Panc1 (cell line): Measurements from ENCODE around the gene MYBPH. TPM values are rescaled to one million over a fixed set of nuclear protein-coding genes. Genes with fewer than 3 reads are reported as not detected.

Source experiments
- ATAC-seq: fragments of 200-7000 bp; cut with Tn5 transposase; 2 replicates; pipeline ENCODE4 v1.9.1; 2020; ENCODE audit warnings: mild to moderate bottlenecking, moderate library complexity
- BruUV-seq: library from RNA; stranded (reverse); fragments of 400-500 nt; replicated peaks from 2 replicates; lab custom pipeline; 2021; lab: Mats Ljungman, UMichigan
- CTCF ChIA-PET: fragments of 300-600 bp; sonication (Branson Sonifier 250); formaldehyde crosslinking; loops from one replicate; lab custom pipeline; 2022; ENCODE audit warnings: antibody characterized with exemption; lab: Charles Lee
- POLR2A ChIA-PET: fragments of 300-600 bp; sonication (Branson Sonifier 250); formaldehyde crosslinking; loops from one replicate; lab custom pipeline; 2022; ENCODE audit warnings: antibody characterized with exemption; lab: Charles Lee
- DNase-seq: peaks from one replicate; pipeline ENCODE4 v3.0.0-alpha.2; 2010; ENCODE audit warnings: low read depth, low spot score
- H3K27ac ChIP-seq: 2 replicates; pipeline ENCODE4 v1.5.1; 2011; ENCODE audit warnings: mild to moderate bottlenecking, low read length, inconsistent platforms
- H3K27me3 ChIP-seq: fragments of 200-500 bp; sonication (Bioruptor generic); 2 replicates; pipeline ENCODE4 v1.6.0; 2014; ENCODE audit warnings: low read length, inconsistent platforms; ENCODE audit not compliant: control insufficient read depth, insufficient read depth
- H3K36me3 ChIP-seq: fragments of 200-500 bp; sonication (Bioruptor generic); 2 replicates; pipeline ENCODE4 v1.5.1; 2014; ENCODE audit warnings: inconsistent platforms, mild to moderate bottlenecking, low read length, moderate library complexity; ENCODE audit not compliant: control insufficient read depth, insufficient read depth
- H3K4me1 ChIP-seq: 2 replicates; pipeline ENCODE4 v1.5.1; 2011; ENCODE audit warnings: inconsistent platforms, mild to moderate bottlenecking, low read length, moderate library complexity; ENCODE audit not compliant: control insufficient read depth, insufficient read depth
- H3K4me3 ChIP-seq, 2 experiments: 2 replicates each; pipeline ENCODE4 v1.5.1; 2011 to 2012; ENCODE audit warnings: low read depth in 2 of 2, low read length in 2 of 2, mild to moderate bottlenecking in 2 of 2, inconsistent platforms in 1 of 2, moderate library complexity in 1 of 2
- H3K9me3 ChIP-seq: fragments of 200-500 bp; sonication (Bioruptor generic); 2 replicates; pipeline ENCODE4 v1.5.1; 2014; ENCODE audit warnings: low read depth, mild to moderate bottlenecking, inconsistent platforms, low read length, moderate library complexity; ENCODE audit not compliant: control insufficient read depth, insufficient read depth
- POLR2AphosphoS5 ChIP-seq: IDR thresholded peaks from 2 replicates; pipeline ENCODE4 v1.6.1; 2012; ENCODE audit warnings: mild to moderate bottlenecking, low read depth, low read length, moderate library complexity
- SIN3A ChIP-seq: IDR thresholded peaks from 2 replicates; pipeline ENCODE4 v1.6.1; 2012; ENCODE audit warnings: low read depth, mild to moderate bottlenecking, low read length, moderate library complexity, borderline replicate concordance; ENCODE audit not compliant: insufficient read depth
- TCF7L2 ChIP-seq: IDR thresholded peaks from 2 replicates; pipeline ENCODE4 v1.6.1; 2011; ENCODE audit warnings: mild to moderate bottlenecking, low read depth, low read length, inconsistent platforms
- in situ Hi-C: cut with HindIII; loops from 2 replicates; pipeline ENCODE4 v1.10.0; 2016; ENCODE audit warnings: low sequenced_read_pairs, low pct_unique_long_range_greater_than_20kb
- intact Hi-C: fragments of 100-400 bp; cut with micrococcal nuclease; formaldehyde crosslinking; loops from one replicate; pipeline ENCODE4 v1.10.0; 2022; ENCODE audit not compliant: unreplicated experiment
- total RNA-seq: library from RNA; stranded (reverse); gene quantifications from one replicate; pipeline ENCODE4 v1.2.1, GENCODE V29; 2021; ENCODE audit not compliant: unreplicated experiment
- TF ChIP-seq, protein P1 (sequence below), 2 experiments: IDR thresholded peaks; 2 replicates each; pipeline ENCODE4 v1.6.1; 2011 to 2012; ENCODE audit warnings: low read depth in 2 of 2, control low read depth in 1 of 2, low read length in 1 of 2, mild to moderate bottlenecking in 1 of 2, moderate library complexity in 1 of 2; ENCODE audit not compliant: insufficient read depth in 1 of 2
- TF ChIP-seq, protein P2 (sequence below): fragments of 450-650 bp; IDR thresholded peaks from 2 replicates; pipeline ENCODE4 v1.5.1; 2017; ENCODE audit warnings: mild to moderate bottlenecking

MYBPH gene
- total RNA-seq, 1 experiment from 2014 or later = not detected

DNA sequence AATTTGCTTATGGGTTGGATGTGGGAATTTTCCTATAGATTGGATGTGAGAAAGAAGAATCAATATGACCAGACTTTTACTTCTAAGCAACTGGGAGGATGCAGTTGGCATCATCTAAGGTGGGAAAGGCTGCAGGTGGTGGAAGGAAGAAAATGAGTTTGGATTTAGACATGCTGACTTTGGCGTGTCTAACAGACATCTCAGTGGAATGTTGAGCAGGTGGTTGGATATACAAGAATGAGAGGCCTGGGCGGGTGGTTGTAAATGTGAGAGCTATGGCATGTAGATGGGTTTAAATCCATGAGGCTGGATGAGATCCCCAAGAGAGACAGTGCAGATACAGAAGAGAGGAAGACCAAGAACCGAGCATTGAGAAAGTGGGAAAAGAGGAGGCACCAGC, 37.6 kb downstream of the MYBPH start:
- POLR2A ChIA-PET = no interaction called here
- Histone ChIP-seq H3K27me3 (no peaks in the 10 kb centered on the region), H3K4me3 (no peak overlapping the region), H3K4me1 (no peaks in the 10 kb centered on the region; the same call in 1 of the 2 replicates), H3K27ac (no peak overlapping the region), H3K9me3 (no peaks in the 10 kb centered on the region), H3K36me3 (no peaks in the 10 kb centered on the region)
- intact Hi-C loops (no loop called here), in situ Hi-C loops (no loop called here)
- no TSS peak for BruUV-seq
- CTCF ChIA-PET = no interaction called here
- ATAC-seq (no peak), DNase-seq (no peak)
- no peak for TF ChIP-seq SIN3A

DNA sequence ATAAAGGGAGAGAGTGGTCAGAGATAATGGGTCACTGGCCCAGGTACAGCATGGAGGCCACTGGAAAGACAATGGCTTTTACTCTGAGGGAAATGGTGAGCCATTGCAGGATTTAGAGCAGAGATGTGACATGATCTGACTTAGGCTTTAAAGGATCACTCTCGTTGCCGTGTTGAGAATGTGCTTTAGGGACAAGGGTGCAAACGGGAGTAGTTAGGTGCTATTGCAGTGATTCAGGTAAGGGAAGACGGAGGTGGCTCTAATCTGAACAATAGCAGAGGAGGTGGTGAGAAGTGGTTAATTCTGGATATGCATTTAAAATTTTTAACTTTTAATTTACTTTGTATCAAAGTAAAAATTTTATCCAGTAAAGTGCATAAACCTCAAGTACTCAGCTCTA, 38.3 kb downstream of the MYBPH start:
- no peaks in the 10 kb centered on the region; the same call in 1 of the 2 replicates for H3K4me1 ChIP-seq
- H3K4me3 ChIP-seq = no peak overlapping the region
- ATAC-seq = no peak
- no peak for DNase-seq
- intact Hi-C loops = no loop called here
- in situ Hi-C loops = no loop called here
- CTCF ChIA-PET = no interaction called here
- no peak for TF ChIP-seq POLR2AphosphoS5
- TF ChIP-seq, protein P1, sequence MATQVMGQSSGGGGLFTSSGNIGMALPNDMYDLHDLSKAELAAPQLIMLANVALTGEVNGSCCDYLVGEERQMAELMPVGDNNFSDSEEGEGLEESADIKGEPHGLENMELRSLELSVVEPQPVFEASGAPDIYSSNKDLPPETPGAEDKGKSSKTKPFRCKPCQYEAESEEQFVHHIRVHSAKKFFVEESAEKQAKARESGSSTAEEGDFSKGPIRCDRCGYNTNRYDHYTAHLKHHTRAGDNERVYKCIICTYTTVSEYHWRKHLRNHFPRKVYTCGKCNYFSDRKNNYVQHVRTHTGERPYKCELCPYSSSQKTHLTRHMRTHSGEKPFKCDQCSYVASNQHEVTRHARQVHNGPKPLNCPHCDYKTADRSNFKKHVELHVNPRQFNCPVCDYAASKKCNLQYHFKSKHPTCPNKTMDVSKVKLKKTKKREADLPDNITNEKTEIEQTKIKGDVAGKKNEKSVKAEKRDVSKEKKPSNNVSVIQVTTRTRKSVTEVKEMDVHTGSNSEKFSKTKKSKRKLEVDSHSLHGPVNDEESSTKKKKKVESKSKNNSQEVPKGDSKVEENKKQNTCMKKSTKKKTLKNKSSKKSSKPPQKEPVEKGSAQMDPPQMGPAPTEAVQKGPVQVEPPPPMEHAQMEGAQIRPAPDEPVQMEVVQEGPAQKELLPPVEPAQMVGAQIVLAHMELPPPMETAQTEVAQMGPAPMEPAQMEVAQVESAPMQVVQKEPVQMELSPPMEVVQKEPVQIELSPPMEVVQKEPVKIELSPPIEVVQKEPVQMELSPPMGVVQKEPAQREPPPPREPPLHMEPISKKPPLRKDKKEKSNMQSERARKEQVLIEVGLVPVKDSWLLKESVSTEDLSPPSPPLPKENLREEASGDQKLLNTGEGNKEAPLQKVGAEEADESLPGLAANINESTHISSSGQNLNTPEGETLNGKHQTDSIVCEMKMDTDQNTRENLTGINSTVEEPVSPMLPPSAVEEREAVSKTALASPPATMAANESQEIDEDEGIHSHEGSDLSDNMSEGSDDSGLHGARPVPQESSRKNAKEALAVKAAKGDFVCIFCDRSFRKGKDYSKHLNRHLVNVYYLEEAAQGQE (IDR thresholded peaks at IDR 0.05; ENCODE audit: insufficient read depth in 1 of 2, low read depth in 2 of 2, low read length in 1 of 2) = no peak
- TF ChIP-seq SIN3A = no peak
- no peak for TF ChIP-seq TCF7L2
- TF ChIP-seq, protein P2, sequence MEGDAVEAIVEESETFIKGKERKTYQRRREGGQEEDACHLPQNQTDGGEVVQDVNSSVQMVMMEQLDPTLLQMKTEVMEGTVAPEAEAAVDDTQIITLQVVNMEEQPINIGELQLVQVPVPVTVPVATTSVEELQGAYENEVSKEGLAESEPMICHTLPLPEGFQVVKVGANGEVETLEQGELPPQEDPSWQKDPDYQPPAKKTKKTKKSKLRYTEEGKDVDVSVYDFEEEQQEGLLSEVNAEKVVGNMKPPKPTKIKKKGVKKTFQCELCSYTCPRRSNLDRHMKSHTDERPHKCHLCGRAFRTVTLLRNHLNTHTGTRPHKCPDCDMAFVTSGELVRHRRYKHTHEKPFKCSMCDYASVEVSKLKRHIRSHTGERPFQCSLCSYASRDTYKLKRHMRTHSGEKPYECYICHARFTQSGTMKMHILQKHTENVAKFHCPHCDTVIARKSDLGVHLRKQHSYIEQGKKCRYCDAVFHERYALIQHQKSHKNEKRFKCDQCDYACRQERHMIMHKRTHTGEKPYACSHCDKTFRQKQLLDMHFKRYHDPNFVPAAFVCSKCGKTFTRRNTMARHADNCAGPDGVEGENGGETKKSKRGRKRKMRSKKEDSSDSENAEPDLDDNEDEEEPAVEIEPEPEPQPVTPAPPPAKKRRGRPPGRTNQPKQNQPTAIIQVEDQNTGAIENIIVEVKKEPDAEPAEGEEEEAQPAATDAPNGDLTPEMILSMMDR = no peak
- H3K27me3 ChIP-seq = no peaks in the 10 kb centered on the region
- H3K27ac ChIP-seq = no peak overlapping the region
- POLR2A ChIA-PET = no interaction called here
- no peaks in the 10 kb centered on the region for H3K36me3 ChIP-seq
- no peaks in the 10 kb centered on the region for H3K9me3 ChIP-seq
- BruUV-seq = no TSS peak

DNA sequence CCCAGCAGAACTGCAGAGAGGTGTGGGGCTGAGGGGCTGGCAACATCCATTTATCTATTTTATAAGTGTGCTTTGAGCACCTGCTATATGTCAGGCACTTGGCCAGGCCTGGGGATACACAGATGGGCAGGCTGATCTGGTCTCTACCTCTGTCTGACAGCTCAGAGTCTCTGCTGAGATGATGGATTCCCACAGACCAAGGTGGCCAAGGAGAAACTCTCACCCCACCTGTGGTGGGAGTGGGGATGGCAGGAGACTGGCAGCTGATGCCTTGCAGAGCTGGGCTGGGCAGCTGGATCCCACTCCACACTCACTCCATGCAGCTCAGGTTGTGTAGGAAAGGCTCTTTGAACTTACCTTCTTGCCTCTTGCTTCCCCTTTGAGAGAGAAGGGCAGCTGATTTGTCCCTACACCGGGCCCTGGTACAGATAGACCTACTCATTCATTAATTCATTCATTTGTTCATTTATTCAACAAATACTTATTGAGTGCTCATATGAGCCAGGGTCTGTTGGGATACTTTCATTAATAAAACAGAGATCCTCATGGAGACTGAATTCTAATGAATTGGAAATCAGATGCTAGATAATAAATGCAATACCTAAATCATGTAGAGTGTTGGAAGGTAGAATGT, 39.1 kb downstream of the MYBPH start:
- in situ Hi-C loops = no loop called here
- TF ChIP-seq SIN3A = no peak
- TF ChIP-seq, protein P1 (IDR thresholded peaks at IDR 0.05; ENCODE audit: insufficient read depth in 1 of 2, low read depth in 2 of 2, low read length in 1 of 2) = no peak
- TF ChIP-seq, protein P2 = no peak
- TF ChIP-seq TCF7L2 = no peak
- TF ChIP-seq POLR2AphosphoS5 = no peak
- ChIA-PET CTCF (interaction anchor here (0.6 kb wide), 1 partner anchor 541 kb away, joined by 6 read pairs; no protein-coding TSS in a partner anchor), POLR2A (no interaction called here)
- intact Hi-C loops = no loop called here
- H3K4me3 ChIP-seq = no peak overlapping the region
- no peaks in the 10 kb centered on the region for H3K36me3 ChIP-seq
- H3K9me3 ChIP-seq = no peaks in the 10 kb centered on the region
- H3K27ac ChIP-seq = no peak overlapping the region
- no peak for DNase-seq
- no peaks in the 10 kb centered on the region; the same call in 1 of the 2 replicates for H3K4me1 ChIP-seq
- no peaks in the 10 kb centered on the region for H3K27me3 ChIP-seq
- BruUV-seq = no TSS peak
- peak; percentile 46; the same call in 1 of the 2 replicates for ATAC-seq
